ENCODE results near the gene DNM3.

DNM3 gene

DNA sequence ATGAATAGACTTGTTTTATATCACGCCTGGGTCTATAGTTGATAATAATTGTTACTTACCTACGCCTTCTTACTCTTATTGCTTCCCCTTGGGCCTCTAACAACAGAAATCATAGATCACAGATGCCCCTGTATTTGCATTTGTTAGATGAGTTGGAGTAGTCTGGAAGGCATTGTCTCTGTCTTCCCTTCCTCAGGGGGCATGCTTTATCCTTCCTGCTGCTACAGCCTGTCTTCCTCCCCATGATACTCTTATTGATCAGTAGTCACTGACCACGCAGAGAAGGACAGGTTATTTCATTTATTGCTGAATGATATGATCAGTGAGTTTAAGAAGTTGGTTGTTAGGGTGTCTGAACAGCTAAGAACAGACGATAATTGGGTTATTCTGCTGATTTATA lies 98.4 kb downstream of the DNM3 start:
- no peak for DNase-seq (ENCODE audit: low read depth)
- H3K4me3 ChIP-seq (ENCODE audit: low read depth, low read length) = no peak overlapping the region
- TF ChIP-seq, protein P1, sequence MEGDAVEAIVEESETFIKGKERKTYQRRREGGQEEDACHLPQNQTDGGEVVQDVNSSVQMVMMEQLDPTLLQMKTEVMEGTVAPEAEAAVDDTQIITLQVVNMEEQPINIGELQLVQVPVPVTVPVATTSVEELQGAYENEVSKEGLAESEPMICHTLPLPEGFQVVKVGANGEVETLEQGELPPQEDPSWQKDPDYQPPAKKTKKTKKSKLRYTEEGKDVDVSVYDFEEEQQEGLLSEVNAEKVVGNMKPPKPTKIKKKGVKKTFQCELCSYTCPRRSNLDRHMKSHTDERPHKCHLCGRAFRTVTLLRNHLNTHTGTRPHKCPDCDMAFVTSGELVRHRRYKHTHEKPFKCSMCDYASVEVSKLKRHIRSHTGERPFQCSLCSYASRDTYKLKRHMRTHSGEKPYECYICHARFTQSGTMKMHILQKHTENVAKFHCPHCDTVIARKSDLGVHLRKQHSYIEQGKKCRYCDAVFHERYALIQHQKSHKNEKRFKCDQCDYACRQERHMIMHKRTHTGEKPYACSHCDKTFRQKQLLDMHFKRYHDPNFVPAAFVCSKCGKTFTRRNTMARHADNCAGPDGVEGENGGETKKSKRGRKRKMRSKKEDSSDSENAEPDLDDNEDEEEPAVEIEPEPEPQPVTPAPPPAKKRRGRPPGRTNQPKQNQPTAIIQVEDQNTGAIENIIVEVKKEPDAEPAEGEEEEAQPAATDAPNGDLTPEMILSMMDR (IDR thresholded peaks at IDR 0.05; ENCODE audit: low read depth, low read length, missing control alignments) = no peak

DNA sequence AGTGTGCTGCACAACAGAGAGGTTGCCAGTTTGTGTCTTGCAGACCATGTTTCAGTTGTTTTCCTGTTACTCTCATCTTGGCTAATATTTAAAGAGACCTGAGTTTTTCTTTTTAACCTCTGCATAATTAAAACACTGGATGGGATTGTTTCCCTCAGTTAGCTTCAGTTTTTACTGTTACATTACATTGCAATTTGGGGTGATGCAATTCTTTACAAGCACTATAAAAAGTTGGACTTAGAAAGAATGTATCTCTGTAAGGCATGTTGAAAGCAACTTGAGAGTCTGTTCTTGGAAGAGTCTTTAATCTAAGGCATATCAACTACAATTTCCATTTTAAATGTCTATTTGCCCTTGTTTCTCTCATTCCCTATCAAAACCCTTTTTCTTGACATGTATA lies 99.1 kb downstream of the DNM3 start:
- H3K4me3 ChIP-seq (ENCODE audit: low read depth, low read length) = no peak overlapping the region
- DNase-seq (ENCODE audit: low read depth) = no peak
- TF ChIP-seq, protein P1 (IDR thresholded peaks at IDR 0.05; ENCODE audit: low read depth, low read length, missing control alignments) = no peak

DNA sequence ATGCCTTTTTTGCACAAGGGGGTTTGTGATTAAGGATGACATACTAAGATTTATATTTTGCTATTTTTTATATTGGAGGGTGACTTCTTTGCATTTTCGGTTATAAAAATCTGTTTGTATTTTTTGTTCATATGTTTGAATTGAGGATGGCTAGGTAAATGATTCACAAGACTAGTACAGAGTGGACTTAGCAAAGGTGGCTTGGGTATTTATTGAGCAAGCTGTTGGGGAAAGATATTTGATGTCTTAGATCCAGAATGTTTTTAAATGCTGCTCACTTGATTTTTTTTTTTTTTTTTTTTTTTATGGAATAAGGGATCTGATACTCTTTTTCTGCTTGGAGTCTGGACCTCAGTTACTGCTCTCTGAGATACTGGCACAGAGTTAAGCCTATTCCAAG lies 100.6 kb downstream of the DNM3 start:
- DNase-seq (ENCODE audit: low read depth) = no peak
- TF ChIP-seq, protein P1 (IDR thresholded peaks at IDR 0.05; ENCODE audit: low read depth, low read length, missing control alignments) = no peak
- no peak overlapping the region for H3K4me3 ChIP-seq (ENCODE audit: low read depth, low read length)

DNA sequence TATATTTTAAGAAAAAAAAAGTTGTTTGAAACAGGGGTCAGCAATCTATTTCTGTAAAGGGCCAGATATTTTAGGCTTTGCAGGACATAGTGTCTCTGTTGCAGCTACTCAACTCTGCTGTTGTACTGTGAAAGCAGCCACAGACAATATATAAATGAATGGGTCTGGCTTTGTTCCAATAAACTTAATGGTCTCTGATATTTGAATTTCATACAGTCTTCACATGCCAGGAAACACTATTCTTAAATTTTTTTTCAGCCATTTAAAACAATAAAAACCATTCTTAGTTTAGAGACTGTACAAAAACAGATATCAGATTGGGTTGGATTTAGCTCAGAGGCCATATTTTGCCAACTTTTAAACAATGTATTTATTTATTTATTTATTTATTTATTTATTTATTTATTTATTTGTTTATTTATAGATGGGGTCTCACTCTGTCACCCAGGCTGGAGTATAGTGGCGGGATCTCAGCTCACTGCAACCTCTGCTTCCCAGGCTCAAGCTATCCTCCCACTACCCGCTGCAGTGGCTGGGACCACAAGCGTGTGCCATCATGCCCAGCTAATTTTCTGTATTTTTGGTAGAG lies 102.8 kb downstream of the DNM3 start:
- H3K4me3 ChIP-seq (ENCODE audit: low read depth, low read length) = no peak overlapping the region
- no peak for DNase-seq (ENCODE audit: low read depth)
- TF ChIP-seq, protein P1 (IDR thresholded peaks at IDR 0.05; ENCODE audit: low read depth, low read length, missing control alignments) = no peak

DNA sequence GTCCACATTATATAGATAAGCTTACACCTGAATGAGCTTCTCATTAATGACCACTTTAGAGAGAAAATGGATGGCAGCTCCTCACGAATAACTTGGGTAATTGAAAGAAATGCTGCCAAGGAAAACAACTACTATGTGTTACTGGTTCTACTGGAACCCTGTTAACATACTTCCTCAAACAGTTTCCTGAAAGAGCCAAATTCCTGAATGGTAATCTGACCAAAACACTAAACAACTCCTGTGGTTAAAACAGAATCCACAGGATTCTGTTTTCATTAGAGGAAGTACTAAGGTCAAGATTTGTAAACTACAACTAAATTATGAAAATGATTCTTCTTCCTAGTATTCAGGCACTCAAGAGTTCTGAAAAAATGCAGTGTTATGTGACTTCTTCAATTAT lies 107.2 kb downstream of the DNM3 start:
- no peak overlapping the region for H3K4me3 ChIP-seq (ENCODE audit: low read depth, low read length)
- no peak for DNase-seq (ENCODE audit: low read depth)
- TF ChIP-seq, protein P1 (IDR thresholded peaks at IDR 0.05; ENCODE audit: low read depth, low read length, missing control alignments) = no peak

DNA sequence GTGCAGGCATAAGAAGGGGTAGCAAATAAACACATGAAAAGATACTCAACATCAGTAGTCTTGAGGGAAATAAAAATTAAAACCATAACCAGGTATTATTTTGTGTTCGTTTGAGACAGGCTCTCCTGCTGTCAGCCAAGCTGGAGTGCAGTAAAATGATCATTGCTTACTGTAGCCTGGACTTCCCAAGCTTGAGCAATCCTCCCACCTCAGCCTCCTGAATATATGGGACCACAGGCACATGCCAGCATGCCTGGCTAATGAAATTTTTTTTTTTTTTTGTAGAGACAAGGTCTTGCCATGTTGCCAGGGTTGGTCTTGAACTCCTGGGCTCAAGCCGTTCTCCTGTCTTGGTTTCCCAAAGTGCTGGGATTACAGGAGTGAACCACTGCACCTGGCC lies 108.0 kb downstream of the DNM3 start:
- TF ChIP-seq, protein P1 (IDR thresholded peaks at IDR 0.05; ENCODE audit: low read depth, low read length, missing control alignments) = no peak
- no peak overlapping the region for H3K4me3 ChIP-seq (ENCODE audit: low read depth, low read length)
- no peak for DNase-seq (ENCODE audit: low read depth)

DNA sequence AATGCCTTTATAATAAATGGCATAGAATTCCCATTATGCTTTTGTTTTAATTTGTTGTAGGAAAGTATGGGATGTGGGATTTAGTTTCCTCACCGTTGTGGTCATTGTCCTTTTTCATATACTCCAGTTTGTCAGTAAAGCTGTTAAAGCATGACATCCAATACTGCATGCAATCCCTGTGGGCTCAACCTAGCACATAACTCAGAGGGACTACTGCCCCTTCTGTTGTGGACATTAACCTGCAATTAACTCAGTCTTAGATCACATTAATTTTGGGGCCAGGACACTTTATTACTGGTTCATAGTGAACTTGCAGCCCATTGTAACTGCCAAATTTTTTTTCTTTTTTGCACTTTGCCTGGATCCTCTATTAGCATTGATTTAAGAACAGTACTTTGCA lies 112.5 kb downstream of the DNM3 start:
- DNase-seq (ENCODE audit: low read depth) = no peak
- TF ChIP-seq, protein P1 (IDR thresholded peaks at IDR 0.05; ENCODE audit: low read depth, low read length, missing control alignments) = no peak
- no peak overlapping the region for H3K4me3 ChIP-seq (ENCODE audit: low read depth, low read length)
